Measurements from ENCODE around the gene ALDH4A1. TPM values are rescaled to one million over a fixed set of nuclear protein-coding genes. Genes with fewer than 3 reads are reported as not detected.

Gene ALDH4A1
- total and polyA plus RNA-seq, 2 of the 4 experiments (the other 2 are of a cell fraction): 8.6 to 21.1 TPM

DNA sequence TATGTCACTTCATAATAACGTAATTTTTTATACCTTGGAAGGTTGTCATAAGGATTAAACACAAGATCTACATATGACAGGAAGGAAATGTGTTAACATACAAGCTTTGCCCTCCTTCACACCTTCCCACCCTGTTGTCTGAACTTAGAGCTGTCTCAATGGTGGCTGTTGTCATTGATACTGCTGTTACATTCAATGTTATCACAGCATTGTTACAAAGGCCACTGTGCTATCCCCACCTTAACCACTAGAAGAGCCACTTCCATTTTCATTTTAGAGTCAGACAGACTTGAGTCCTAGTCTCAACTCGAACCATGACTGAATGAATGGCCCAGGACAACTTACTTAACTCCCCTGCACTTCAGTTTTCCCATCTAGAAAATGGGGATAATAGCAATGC lies 74.1 kb downstream of the ALDH4A1 start:
- ATAC-seq (ENCODE audit: low read depth) (no peak), DNase-seq (no peak)
- no peaks in the 10 kb centered on the region for H4K20me1 ChIP-seq (ENCODE audit: insufficient read depth, low read length)
- no peak overlapping the region for H4K8ac ChIP-seq (ENCODE audit: low read depth in 2 of 2, low read length in 2 of 2)
- H3K4me2 ChIP-seq (ENCODE audit: low read depth, low read length): no peak overlapping the region
- H3K36me3 ChIP-seq (ENCODE audit: control insufficient read depth, insufficient read depth, low read length): no peaks in the 10 kb centered on the region
- H2BK20ac ChIP-seq (ENCODE audit: low read depth, low read length): no peak overlapping the region
- no peak overlapping the region for H4K91ac ChIP-seq (ENCODE audit: insufficient read depth, low read depth, low read length)
- no peak overlapping the region for H2BK15ac ChIP-seq (ENCODE audit: low read depth, low read length)
- H3K14ac ChIP-seq (replicated peaks; ENCODE audit: low read depth, low read length): no peak overlapping the region
- in situ Hi-C loops (cut with MboI; ENCODE audit: low sequenced_read_pairs): no loop called here
- no peak overlapping the region for H3K56ac ChIP-seq (ENCODE audit: extremely low read depth, insufficient read depth, low read length)
- no peaks in the 10 kb centered on the region for H3K9me1 ChIP-seq (ENCODE audit: insufficient read depth, low read length)
- no peaks in the 10 kb centered on the region for H3K4me1 ChIP-seq (ENCODE audit: control insufficient read depth, insufficient read depth, low read length)
- TF ChIP-seq CHD1 (IDR thresholded peaks at IDR 0.05; ENCODE audit: low read depth, low read length): no peak
- no peak for TF ChIP-seq RFX5 (IDR thresholded peaks at IDR 0.05; ENCODE audit: low read depth, low read length)
- no peak for TF ChIP-seq MAFK (IDR thresholded peaks at IDR 0.05; ENCODE audit: low read depth, low read length)
- TF ChIP-seq POLR2A (IDR thresholded peaks at IDR 0.05; ENCODE audit: low read depth, low read length): no peak
- TF ChIP-seq MXI1 (IDR thresholded peaks at IDR 0.05; ENCODE audit: borderline replicate concordance, low read depth, low read length): no peak
- TF ChIP-seq, protein P1, sequence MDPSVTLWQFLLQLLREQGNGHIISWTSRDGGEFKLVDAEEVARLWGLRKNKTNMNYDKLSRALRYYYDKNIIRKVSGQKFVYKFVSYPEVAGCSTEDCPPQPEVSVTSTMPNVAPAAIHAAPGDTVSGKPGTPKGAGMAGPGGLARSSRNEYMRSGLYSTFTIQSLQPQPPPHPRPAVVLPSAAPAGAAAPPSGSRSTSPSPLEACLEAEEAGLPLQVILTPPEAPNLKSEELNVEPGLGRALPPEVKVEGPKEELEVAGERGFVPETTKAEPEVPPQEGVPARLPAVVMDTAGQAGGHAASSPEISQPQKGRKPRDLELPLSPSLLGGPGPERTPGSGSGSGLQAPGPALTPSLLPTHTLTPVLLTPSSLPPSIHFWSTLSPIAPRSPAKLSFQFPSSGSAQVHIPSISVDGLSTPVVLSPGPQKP (IDR thresholded peaks at IDR 0.05; ENCODE audit: borderline replicate concordance, low read depth, low read length): no peak
- no peak for TF ChIP-seq RAD21 (IDR thresholded peaks at IDR 0.05; ENCODE audit: low read length)
- TF ChIP-seq BHLHE40 (IDR thresholded peaks at IDR 0.05; ENCODE audit: low read depth, low read length): no peak
- TF ChIP-seq RCOR1 (IDR thresholded peaks at IDR 0.05; ENCODE audit: insufficient replicate concordance, low read length): no peak
- no peak for TF ChIP-seq NFE2L2 (IDR thresholded peaks at IDR 0.05; ENCODE audit: low read depth, low read length)
- no peak for TF ChIP-seq CEBPB (IDR thresholded peaks at IDR 0.05; ENCODE audit: low read depth, low read length)
- no peak for TF ChIP-seq SMC3 (IDR thresholded peaks at IDR 0.05; ENCODE audit: low read depth, low read length)
- TF ChIP-seq MAZ (IDR thresholded peaks at IDR 0.05; ENCODE audit: borderline replicate concordance, low read depth, low read length): no peak
- TF ChIP-seq, protein P2, sequence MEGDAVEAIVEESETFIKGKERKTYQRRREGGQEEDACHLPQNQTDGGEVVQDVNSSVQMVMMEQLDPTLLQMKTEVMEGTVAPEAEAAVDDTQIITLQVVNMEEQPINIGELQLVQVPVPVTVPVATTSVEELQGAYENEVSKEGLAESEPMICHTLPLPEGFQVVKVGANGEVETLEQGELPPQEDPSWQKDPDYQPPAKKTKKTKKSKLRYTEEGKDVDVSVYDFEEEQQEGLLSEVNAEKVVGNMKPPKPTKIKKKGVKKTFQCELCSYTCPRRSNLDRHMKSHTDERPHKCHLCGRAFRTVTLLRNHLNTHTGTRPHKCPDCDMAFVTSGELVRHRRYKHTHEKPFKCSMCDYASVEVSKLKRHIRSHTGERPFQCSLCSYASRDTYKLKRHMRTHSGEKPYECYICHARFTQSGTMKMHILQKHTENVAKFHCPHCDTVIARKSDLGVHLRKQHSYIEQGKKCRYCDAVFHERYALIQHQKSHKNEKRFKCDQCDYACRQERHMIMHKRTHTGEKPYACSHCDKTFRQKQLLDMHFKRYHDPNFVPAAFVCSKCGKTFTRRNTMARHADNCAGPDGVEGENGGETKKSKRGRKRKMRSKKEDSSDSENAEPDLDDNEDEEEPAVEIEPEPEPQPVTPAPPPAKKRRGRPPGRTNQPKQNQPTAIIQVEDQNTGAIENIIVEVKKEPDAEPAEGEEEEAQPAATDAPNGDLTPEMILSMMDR (conservative IDR thresholded peaks at IDR 0.05; ENCODE audit: low read depth, low read length): no peak
- no peak overlapping the region for H2BK5ac ChIP-seq (ENCODE audit: low read depth, low read length, poor library complexity, severe bottlenecking)
- H2AK9ac ChIP-seq (replicated peaks; ENCODE audit: low read depth, low read length, poor library complexity): no peak overlapping the region
- BruUV-seq (replicated peaks): no TSS peak
- no peaks in the 10 kb centered on the region for H3K79me1 ChIP-seq (ENCODE audit: low read depth in 1 of 2, low read length in 2 of 2)
- H3K4me3 ChIP-seq (ENCODE audit: insufficient read depth, low read depth, low read length): no peak overlapping the region
- no peaks in the 10 kb centered on the region for H3K27me3 ChIP-seq (ENCODE audit: control insufficient read depth, insufficient read depth, low read length)
- no peak overlapping the region for H3K23ac ChIP-seq (ENCODE audit: low read depth, low read length)
- WGBS, 2 experiments (ENCODE audit: extremely low coverage in 2 of 2, insufficient read length in 1 of 2): no CpG with 5 or more reads among the region's 2 CpGs
- dilution Hi-C loops (cut with HindIII; ENCODE audit: low sequenced_read_pairs, unreplicated experiment): no loop called here
- no peak overlapping the region for H3K4ac ChIP-seq (ENCODE audit: low read depth, low read length)
- POLR2A ChIA-PET (ENCODE audit: unreplicated experiment): no interaction called here
- H4K5ac ChIP-seq (ENCODE audit: low read depth, low read length): no peak overlapping the region
- H3K18ac ChIP-seq (ENCODE audit: low read depth, low read length): no peak overlapping the region
- CTCF ChIA-PET: no interaction called here
- no peak overlapping the region for H2AK5ac ChIP-seq (ENCODE audit: low read depth, low read length)
- no peak overlapping the region for H3K9ac ChIP-seq (ENCODE audit: low read depth, low read length)
- intact Hi-C loops (cut with micrococcal nuclease): no loop called here
- no peak overlapping the region for H2BK120ac ChIP-seq (ENCODE audit: low read depth, low read length)
- H3K9me3 ChIP-seq (ENCODE audit: control insufficient read depth, insufficient read depth, low read length): no peaks in the 10 kb centered on the region; the same call in 1 of the 2 replicates
- no peak overlapping the region for H3K27ac ChIP-seq (ENCODE audit: insufficient read depth, low read length)
- no peak overlapping the region for H2AFZ ChIP-seq (replicated peaks; ENCODE audit: low read length, poor library complexity)
